Suprapubic skin (tissue), 4 donors: ENCODE measurements around the gene DMKN. TPM values are rescaled to one million over a fixed set of nuclear protein-coding genes. Genes with fewer than 3 reads are reported as not detected.

Experiments
- DNase-seq, 2 donors: peaks; one replicate each; pipeline ENCODE4 v3.0.0-alpha.2; 2019; ENCODE audit warnings: low spot score in 2 of 2
- H3K27ac ChIP-seq: fragments of 200-600 bp; sonication (generic); one replicate; pipeline ENCODE4 v1.5.1; 2019
- H3K27me3 ChIP-seq: fragments of 200-600 bp; sonication (generic); one replicate; pipeline ENCODE4 v1.5.1; 2019
- H3K36me3 ChIP-seq: fragments of 200-600 bp; sonication (generic); one replicate; pipeline ENCODE4 v1.5.1; 2019
- H3K4me1 ChIP-seq: fragments of 200-600 bp; sonication (generic); one replicate; pipeline ENCODE4 v1.5.1; 2019
- H3K4me3 ChIP-seq: fragments of 200-600 bp; sonication (generic); one replicate; pipeline ENCODE4 v1.5.1; 2019; ENCODE audit warnings: mild to moderate bottlenecking
- H3K9me3 ChIP-seq: fragments of 200-600 bp; sonication (generic); one replicate; pipeline ENCODE4 v1.5.1; 2019
- CTCF ChIP-seq, 2 donors: fragments of 200-600 bp in 1 of 2; fragments of 450-650 bp in 1 of 2; sonication (generic) in 1 of 2; IDR thresholded peaks; one replicate each; pipeline ENCODE4 v1.5.1; 2016 to 2019; ENCODE audit warnings: antibody characterized with exemption in 2 of 2, mild to moderate bottlenecking in 1 of 2, moderate library complexity in 1 of 2
- EP300 ChIP-seq: sonication (generic); formaldehyde crosslinking; IDR thresholded peaks from one replicate; pipeline ENCODE4 v1.6.1; 2017; ENCODE audit warnings: antibody characterized with exemption
- POLR2A ChIP-seq, 2 donors: fragments of 450-650 bp; IDR thresholded peaks; one replicate each; pipeline ENCODE4 v1.6.1; 2017; ENCODE audit warnings: antibody characterized with exemption in 2 of 2, mild to moderate bottlenecking in 2 of 2, moderate library complexity in 2 of 2
- POLR2AphosphoS5 ChIP-seq, 3 donors: sonication (generic); formaldehyde crosslinking; IDR thresholded peaks; one replicate each; pipeline ENCODE4 v1.6.1; 2017; ENCODE audit warnings: antibody characterized with exemption in 3 of 3
- WGBS: methylation state at CpG from one replicate; pipeline ENCODE4 v1.1.5; 2018; 5-methylcytosine and 5-hydroxymethylcytosine counted together
- total RNA-seq, 4 donors: library from RNA; depleted of rRNA; stranded (reverse); fragments of >200 nt; gene quantifications; one replicate each; pipeline ENCODE4 v1.1.0, GENCODE V29; 2016

The DMKN gene
- total RNA-seq, 4 donors from 2014 or later = 2,237 to 6,229 (median 5,437) TPM

- H3K27me3 ChIP-seq = peaks cover 2% of the 10 kb centered on the region
- peaks cover 6% of the 10 kb centered on the region for H3K4me1 ChIP-seq
- H3K27ac ChIP-seq = no peak overlapping the region
- TF ChIP-seq POLR2A (IDR thresholded peaks at IDR 0.05) = no peak
- no peak for TF ChIP-seq EP300
- no peak for TF ChIP-seq CTCF (IDR thresholded peaks at IDR 0.05)
- TF ChIP-seq POLR2AphosphoS5 (IDR thresholded peaks at IDR 0.05) = no peak
- H3K9me3 ChIP-seq = no peaks in the 10 kb centered on the region
- no peak overlapping the region for H3K4me3 ChIP-seq
- 84% methylated on average over 6 of the region's 6 CpGs for WGBS
- H3K36me3 ChIP-seq = peaks cover 11% of the 10 kb centered on the region
- DNase-seq = no peak
Observed at GRCh38 chr19:35539314-35539713, 25.9 kb upstream of the DMKN start.

DNA sequence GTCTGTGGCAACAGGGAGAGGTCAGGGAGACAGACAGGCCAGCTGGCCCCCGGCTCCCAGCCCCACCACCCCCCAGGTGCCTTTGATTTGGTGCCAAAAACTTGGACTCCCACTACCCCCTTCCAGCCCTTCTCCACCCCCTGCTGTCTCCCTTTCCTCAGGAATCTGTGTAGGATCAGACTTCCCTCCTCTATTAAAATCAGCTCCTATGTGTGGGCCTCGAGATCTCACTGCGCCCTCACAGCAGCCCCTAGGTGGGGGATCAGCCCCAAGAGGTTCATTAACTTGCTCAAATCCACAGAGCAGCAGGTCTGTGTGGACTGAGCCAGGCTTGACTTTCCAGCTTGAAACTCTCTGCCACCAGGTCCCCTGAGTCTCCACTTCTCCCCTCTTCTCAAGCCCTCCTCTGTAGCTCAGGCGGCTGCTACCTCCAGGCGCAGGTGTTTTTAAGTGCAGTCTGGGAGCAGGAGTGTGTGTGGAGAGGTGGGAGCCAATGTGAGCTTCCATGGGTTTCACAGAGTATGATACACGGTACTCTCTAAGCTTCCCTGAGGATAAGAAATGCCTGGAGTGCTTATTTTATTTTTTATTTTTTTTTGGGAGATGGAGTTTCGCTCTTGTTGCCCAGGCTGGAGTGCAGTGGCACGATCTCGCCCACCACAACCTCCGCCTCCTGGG, 21.5 kb upstream of the DMKN start:
- TF ChIP-seq POLR2AphosphoS5 (IDR thresholded peaks at IDR 0.05) (no peak), EP300 (no peak), POLR2A (IDR thresholded peaks at IDR 0.05) (no peak), CTCF (IDR thresholded peaks at IDR 0.05) (no peak)
- Histone ChIP-seq H3K27me3 (peaks cover 21% of the 10 kb centered on the region), H3K4me1 (peaks cover 13% of the 10 kb centered on the region)

DNA sequence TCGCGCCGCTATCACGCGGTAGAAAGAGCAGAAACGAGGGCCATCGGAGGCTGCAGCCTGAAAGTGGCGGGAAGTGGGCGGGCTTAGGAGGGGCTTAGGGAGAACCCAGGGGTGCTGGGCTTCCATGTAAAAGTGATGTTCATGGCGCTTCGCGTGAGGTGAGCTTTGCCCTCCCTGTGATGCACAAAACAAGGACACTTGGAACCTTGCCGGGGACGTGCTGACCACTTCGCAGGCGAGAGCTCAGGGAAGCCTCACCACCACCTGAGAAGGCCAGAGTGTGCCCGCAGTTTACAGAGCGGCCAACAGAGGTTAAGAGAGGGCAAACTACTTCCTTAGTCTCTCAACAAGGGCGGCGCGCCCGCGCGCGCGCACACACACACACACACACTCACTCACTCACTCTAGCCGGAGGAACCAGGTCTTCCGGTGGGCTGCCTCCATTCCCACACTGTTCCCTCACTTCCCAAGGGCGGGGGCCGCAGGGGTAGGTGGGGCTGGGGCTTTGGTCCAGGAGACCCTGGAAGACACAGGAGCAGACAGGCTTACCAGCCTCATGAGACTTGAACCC, 20.5 kb upstream of the DMKN start:
- Histone ChIP-seq H3K27ac (no peak overlapping the region), H3K4me3 (peak overlapping the region; percentile 26), H3K9me3 (no peaks in the 10 kb centered on the region), H3K36me3 (no peaks in the 10 kb centered on the region), H3K4me1 (peaks cover 22% of the 10 kb centered on the region), H3K27me3 (peaks cover 32% of the 10 kb centered on the region)
- no peak for DNase-seq
- WGBS = 40% methylated on average over 1 of the region's 30 CpGs
- no peak for TF ChIP-seq EP300
- no peak for TF ChIP-seq POLR2A (IDR thresholded peaks at IDR 0.05)
- TF ChIP-seq POLR2AphosphoS5 (IDR thresholded peaks at IDR 0.05) = no peak
- no peak for TF ChIP-seq CTCF (IDR thresholded peaks at IDR 0.05)

More for the DNA sequence above, 21.5 kb upstream of the DMKN start:
- no peak for DNase-seq
- Histone ChIP-seq H3K36me3 (no peaks in the 10 kb centered on the region), H3K27ac (no peak overlapping the region), H3K9me3 (no peaks in the 10 kb centered on the region), H3K4me3 (no peak overlapping the region)
- 62% methylated on average over 10 of the region's 10 CpGs for WGBS

- Histone ChIP-seq H3K4me3 (peak within 1 kb of the TSS; percentile 26), H3K4me1 (peaks cover 22% of the 10 kb centered on the region), H3K27ac (no peak within 1 kb of the TSS), H3K27me3 (peaks cover 38% of the 10 kb centered on the region), H3K9me3 (no peaks in the 10 kb centered on the region), H3K36me3 (no peaks in the 10 kb centered on the region)
- TF ChIP-seq CTCF (IDR thresholded peaks at IDR 0.05) (no peak), POLR2AphosphoS5 (IDR thresholded peaks at IDR 0.05) (no peak), POLR2A (IDR thresholded peaks at IDR 0.05) (no peak), EP300 (no peak)
- WGBS = 57% methylated on average over 33 of the region's 39 CpGs
- DNase-seq = no peak
Observed at GRCh38 chr19:35533201-35533821, 19.9 kb upstream of the DMKN start, which contains the start of gene GAPDHS. Gene GAPDHS, plus strand, starts transcription at chr19:35533456. Its CDS starts 72 bp downstream, at chr19:35533528.

DNA sequence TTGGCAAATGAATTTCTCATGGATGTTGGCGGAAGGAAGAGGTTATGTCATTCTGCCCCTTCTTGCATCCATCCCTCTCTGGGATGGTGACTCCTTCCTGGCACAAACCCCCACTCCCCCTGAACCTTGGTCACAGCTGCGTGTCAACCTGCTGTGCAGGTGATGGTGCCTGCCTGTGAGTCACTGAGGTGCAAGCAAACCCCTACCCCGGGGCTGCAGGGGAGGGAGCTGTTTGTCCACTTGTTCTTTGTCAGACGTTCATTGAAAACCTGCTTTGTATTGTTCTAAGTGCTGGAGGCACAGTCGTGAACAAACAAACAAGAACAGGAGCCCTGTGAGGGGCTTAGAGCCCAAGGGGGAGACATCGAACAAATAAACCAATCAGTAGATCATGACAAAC, 17.8 kb upstream of the DMKN start:
- Histone ChIP-seq H3K27ac (no peak overlapping the region), H3K9me3 (no peaks in the 10 kb centered on the region), H3K36me3 (no peaks in the 10 kb centered on the region), H3K27me3 (peaks cover 58% of the 10 kb centered on the region), H3K4me3 (no peak overlapping the region), H3K4me1 (peaks cover 33% of the 10 kb centered on the region)
- DNase-seq = no peak
- WGBS = 50% methylated on average over 6 of the region's 6 CpGs
- TF ChIP-seq EP300 (no peak), POLR2A (IDR thresholded peaks at IDR 0.05) (no peak), POLR2AphosphoS5 (IDR thresholded peaks at IDR 0.05) (no peak), CTCF (IDR thresholded peaks at IDR 0.05) (no peak)
